Activated effector memory CD4-positive, alpha-beta T cell treated with Interleukin-2 at 50 U/mL for 16 hours (primary cell): ENCODE data around the gene CDKAL1.
"Not testable (repeated sequence)": the region's sequence is repeated elsewhere in the genome, so short reads cannot be mapped to it uniquely, and the experiment has no call there.

Experiments used
- DNase-seq: peaks from one replicate; pipeline ENCODE4 v3.0.0-alpha.2; 2020

CDKAL1 gene

GRCh38 chr6:20554817-20555216 is 20.6 kb downstream of the CDKAL1 start:
- no peak for DNase-seq

DNA sequence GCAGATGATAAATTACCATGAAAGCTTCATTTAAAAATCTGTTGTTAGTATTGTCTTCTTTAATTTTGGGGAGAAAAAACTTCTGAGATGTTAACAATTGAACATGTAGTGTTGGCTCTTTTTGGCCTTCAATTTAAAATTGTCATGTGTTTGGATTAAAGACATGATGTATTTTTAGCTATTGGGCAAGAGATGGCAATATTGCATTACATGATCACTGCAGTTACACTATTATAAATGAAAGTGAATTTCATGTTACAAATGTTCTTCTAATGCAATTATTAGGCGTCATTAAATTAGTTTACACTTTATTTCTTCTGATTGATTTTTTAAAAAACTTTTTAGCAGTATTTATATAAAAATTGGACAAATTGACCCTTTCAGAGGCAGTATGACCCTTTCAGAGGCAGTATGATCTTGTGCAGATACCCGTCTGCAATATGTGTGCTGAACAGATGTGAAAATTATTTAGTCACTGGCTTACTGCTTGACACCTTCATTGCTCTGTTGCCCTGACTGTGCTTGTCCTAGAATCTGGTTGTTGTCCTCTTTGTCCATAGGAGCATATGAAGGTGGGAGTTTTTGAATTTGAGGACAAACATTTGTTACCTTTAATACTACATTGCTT is 25.8 kb downstream of the CDKAL1 start:
- no peak for DNase-seq

DNA sequence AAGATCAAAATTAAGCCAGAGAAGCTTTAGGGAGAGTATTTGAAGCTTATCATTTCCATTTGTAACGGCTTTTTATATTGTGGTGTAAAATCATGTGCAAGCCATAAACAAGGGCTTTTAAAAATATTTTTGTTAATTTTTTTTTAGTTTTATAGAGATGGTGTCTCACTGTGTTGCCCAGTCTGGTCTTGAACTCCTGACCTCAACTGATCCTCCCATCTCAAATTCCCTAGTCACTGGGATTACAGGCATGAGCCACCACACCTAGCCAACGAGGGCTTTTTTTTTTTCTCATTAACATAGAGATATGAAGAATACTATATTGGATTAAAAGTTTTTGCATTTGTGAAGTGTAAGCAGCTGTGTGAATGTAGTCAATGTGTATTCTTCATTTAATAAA is 29.1 kb downstream of the CDKAL1 start:
- DNase-seq = no peak

GRCh38 chr6:20564269-20564668 is 30.0 kb downstream of the CDKAL1 start:
- DNase-seq = no peak

DNA sequence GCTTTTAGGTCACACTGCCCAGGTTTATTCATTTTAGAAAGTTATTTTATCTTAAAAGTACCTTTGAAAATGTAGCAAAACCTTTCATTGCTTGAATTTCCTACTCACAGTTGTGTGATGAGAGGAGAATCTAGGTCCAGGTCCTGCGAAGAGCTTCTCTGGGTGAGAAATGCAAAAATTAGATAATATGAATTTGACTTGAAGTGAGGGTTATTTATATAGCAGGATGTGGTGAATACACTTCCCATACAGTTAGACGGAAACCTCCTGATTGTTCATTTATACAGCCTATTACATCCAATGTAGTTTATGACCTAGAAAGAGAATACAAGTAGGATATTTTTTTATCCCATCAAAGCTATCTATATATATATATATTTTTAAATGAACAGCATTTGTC is 30.5 kb downstream of the CDKAL1 start:
- DNase-seq = no peak

DNA sequence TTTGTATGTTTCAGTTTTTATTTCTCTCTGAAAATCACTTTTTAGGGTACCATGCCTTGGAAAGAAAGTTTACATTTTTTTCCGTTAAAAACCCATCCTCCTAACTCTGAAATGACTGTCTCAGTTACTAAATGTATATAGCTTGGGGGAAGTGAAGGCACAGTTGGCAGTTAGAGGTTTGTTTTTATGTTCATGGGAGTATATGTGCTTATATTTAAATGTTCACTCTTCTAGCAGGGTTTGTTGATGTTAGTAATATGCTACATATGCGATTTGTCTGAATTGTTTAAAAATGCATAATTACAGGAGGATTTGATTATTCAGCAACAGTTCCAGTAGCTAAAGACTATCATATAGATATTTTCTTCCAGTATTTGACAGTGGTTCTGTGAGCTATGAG is 31.1 kb downstream of the CDKAL1 start:
- no peak for DNase-seq

DNA sequence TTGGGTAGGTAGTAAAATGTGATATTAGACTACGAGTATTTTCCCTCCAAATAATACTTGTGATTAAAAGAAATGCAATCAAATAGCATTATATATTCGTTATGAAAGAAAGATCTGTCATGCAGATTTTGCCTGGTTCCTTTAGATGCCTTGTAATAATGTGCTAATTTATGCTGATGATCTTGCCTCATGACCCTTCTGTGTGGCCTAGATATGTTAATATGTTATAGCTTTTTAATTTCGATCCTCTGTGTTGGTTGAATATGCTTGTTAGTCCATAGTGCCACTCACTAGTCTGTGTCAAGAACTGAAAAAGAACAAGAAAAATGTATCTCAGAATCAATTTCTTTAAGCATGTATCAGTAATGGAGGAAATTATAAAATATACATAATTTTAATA is 31.9 kb downstream of the CDKAL1 start:
- DNase-seq = no peak

DNA sequence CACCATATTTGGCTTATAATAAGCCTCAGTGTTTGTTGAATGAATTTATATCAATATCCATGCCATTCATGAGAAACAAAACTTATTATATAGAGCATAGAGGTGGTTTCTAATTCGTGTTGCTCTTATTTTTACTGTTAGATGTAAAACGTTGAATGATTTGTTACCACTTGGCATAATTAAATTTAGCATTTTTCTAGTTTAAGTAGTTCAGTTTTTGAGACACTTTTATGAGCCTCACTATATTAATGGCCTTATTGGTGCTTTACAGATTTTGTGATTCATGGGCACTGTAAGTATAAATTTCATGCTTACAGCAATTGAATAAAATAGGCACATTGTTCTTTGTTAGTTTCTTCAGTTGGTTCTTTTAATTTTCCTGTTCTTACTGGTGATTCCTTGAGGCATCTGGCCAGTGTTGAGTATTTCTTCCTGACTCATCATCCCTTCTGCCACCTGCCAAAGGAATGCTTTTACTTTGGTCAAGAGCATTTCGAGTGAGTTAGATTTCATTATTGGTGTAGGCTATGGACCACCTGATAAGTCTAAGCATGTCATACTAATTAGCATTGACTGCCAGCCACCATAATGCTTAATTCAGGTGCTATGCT is 34.8 kb downstream of the CDKAL1 start:
- DNase-seq = no peak

- DNase-seq = no peak
Measured at GRCh38 chr6:20571261-20571660, 37.0 kb downstream of the CDKAL1 start.

DNA sequence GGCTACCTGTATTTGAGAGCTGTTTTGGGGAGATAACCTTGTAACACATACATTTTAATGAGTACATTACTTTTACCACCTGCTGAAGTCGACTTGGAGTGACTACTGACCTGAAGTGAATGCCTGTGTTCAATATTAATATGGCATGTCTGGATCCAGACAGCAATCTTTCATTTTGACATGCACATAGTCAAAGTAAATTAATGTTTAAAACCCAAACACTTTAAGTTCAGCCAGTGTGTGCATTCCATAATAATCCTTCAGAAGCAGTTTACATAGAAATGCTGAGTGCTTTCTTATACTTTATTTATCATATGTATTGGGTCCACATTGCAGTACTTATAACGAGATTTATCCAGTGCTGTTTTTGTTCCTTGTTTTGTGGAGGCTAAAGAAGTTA is 38.0 kb downstream of the CDKAL1 start:
- no peak for DNase-seq

DNA sequence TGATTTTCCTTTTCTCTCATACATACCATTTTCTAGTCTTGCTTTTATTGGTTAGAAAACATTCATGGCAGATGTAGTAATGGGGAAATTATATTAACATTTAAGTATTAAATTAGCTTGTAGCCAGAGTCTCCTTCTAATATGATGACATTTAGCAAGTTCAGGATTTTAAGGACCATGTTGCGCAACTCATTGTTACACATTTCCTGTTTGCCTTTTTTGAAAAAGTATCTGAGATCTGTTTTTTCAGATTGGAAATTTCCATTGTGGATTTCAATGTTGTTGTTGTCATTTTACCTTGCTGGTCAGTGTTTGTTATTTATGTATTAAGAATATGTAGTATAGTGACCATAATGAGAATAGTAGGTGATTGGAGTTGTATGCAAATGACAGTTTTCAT is 38.7 kb downstream of the CDKAL1 start:
- no peak for DNase-seq

DNA sequence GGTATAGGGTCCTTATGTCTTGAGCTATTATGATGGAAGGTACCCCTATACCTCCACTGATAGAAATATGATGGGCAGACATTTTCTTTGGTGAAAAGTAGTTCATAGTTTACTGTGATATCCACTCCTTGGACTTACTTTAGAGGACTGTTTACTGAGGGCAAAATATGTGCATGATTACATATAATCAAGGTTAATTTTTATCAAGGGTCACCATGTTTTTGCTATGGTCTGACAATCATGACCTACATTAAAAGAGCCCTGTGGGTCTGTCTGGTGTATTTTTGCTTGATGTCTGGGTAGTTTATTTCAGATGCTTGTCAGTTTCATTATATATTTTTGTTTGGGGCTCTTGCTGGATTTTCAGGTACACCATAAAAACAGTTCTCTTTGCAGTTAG is 40.1 kb downstream of the CDKAL1 start:
- no peak for DNase-seq

DNA sequence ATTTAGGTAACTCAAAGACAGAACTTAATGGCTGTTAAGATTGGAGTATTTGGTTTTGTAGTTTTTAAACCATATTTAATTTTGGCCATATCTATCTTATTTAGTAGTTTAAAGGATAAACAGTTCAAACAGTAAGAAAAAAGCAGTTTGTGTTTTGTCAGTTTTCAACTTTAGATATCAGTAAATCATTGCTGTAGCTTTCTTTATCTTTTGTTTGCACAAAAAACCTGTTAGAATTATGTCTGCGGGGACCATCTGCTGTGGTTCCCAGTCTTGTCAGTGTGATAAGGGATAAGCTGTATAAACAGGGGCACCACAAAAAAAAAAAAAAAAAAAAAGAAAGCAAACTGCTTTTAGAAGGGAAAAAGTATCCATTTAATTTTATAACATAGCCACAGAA is 40.9 kb downstream of the CDKAL1 start:
- no peak for DNase-seq

DNA sequence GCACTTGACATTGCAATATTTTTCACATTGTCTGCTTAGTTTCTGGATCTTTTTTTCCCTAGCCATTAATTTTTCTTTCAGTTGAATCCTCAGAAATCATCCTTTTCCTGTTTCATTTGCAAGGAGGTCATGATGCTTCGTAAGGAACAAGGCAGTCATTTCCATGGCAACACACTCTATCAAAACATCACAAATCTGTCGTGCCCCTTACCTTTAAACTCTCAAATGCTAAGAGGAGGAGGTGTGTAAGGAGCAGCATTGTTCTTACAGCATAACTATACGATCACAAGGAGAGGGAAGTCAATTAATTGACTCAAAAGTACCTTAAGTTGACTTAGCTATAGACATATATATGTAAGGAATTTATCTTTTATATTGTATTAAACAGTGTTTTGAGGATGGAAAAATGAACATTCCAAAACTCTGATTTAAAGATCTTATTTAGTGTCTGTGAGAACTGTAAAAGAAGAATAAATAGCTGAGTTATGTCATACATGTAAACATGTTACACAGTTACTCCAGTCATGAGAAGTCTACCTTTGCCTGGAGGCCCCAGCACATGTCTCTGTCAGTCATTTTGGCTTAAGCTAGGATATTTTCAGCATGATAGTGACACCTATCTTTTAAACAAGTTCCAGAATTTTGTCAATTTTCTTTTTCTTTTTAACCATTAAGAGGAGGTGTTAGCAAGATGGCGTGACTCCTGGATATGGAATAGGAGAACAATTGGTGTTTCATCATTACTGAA is 41.6 kb downstream of the CDKAL1 start:
- no peak for DNase-seq

- no peak for DNase-seq
Measured at GRCh38 chr6:20577173-20577688, 43.0 kb downstream of the CDKAL1 start.

GRCh38 chr6:20581070-20581469 is 46.8 kb downstream of the CDKAL1 start:
- no peak for DNase-seq

DNA sequence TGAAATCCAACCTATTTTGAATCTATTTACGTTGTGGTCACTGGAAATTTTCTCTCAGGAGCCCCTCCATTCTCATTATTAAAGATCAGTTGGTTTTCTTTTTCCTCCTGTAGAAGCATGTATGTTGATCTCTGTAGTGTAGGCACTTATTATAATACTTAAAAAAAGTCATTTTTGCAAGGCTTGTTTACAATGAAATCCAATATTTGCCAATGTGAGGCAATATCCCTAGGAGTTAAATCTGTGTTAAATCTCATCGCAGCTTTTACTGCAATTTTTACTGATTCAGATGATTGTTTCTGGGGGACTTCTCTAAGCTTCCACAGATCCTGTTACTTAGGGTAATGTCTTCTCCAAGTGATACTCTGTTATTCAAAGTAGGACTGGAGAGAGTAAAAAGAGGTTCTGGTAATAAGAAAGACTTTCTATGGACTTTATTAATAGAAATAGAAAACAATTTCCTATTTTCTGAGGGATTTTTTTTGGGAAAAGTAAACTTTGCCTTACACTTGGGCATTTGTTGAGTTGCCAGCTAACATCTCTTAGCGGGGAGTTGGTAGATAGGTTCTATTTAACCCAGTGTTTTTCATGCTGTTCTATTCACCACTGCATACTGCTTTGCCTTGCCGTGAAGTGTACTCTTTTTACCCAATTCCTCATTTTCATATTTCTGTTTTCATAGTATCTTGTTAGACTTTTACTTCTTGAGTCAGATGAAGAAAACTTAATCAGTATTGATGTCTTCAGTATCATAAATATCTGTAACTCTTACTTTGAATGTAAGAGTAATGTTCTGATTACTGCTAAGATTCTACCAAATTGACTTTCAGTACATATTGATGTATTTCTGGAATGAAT is 48.6 kb downstream of the CDKAL1 start:
- DNase-seq = no peak

DNA sequence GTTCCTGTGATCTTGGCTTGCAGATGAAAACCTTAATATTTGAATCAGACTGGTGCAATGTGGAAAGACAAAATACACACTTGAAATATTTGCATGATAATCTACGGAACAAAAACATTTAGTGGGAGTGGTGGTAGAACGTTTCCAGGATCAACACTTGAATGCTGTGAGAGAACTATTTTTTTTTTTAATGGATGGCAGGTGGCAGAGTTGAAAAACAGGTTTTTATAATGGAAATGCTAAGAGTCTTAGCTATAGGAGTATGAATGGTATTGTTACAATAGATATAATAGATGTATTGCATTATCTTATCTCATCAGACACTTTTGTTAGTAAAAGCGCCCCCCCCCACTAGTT is 49.2 kb downstream of the CDKAL1 start:
- DNase-seq = no peak

DNA sequence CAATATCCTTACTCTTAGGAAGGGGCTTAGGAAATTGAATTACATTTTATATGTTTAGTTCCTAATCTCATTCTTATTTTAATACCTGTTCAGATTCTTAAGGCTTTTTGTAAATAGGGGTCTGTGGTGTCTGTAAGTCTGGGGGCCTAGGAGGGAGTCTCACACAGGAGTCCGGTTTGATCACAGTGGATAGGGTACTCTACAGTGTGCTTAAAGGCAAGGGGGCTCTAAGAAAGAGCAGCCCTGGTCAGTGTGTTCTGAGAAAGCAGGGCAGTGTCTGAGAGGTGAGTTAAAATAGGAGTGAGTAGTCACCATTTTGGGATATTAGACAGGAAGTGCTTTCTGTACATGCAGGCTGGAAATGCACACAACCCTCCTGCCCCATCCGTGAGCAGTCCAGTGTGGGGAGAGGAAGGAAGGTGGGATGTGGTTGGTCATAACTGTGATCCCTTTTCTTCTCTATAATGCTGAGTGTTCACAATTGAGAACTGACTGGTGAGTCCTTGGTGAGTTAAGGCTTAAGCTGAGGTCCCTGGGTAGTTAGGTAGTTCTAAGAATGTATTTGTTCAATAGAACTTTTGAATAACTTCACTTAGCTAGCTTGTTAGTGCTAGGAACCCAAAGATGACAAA is 50.0 kb downstream of the CDKAL1 start:
- DNase-seq = no peak

DNA sequence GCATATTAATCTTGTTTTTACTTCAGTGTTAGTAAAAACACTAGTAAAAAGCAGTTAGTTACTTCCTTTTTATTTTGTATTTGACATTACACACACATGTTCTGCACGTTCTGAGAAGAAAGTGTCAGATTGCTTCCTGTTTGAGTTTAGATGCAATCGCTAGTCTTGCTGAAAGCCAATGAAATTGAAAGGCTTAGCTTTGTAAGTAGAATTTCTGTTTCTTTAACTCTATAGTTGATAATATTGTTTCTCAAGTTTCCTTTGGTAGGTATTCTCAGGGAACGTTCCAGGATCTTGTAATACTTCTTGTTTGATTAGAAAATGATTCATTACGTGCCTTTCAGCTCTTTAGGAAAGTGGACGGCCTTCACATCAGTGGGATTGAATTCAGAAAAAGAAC is 55.0 kb downstream of the CDKAL1 start:
- no peak for DNase-seq

GRCh38 chr6:20590476-20590875 is 56.2 kb downstream of the CDKAL1 start:
- DNase-seq = not testable (repeated sequence)

DNA sequence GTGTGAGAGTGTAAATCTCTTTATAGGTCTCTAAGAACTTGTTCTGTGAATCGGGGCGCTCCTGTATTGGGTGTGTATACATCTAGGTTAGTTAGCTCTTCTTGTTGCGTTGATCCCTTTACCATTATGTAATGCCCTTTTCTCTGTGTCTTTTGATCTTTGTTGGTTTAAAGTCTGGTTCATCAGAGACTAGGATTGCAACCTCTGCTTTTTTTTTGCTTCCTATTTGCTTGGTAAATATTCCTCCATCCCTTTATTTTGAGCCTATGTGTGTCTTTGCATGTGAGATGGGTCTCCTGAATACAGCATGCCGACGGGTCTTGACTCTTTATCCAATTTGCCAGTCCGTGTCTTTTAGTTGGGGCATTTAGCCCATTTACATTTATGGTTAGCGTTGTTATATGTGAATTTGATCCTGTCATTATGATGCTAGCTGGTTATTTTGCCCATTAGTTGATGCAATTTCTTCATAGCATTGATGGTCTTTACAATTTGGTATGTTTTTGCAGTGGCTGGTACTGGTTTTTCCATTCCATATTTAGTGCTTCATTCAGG is 60.1 kb downstream of the CDKAL1 start:
- DNase-seq = not testable (repeated sequence)
